ENCODE results near the gene FRAT1. TPM values are rescaled to one million over a fixed set of nuclear protein-coding genes. Genes with fewer than 3 reads are reported as not detected.
A peak's percentile ranks its signal among the peaks of the same experiment; 100 is the strongest.

The FRAT1 gene
- total and polyA plus RNA-seq, 2 of the 13 experiments (the other 11 are each of a cell fraction or from before 2014, with no cell fraction given), result 1.7 to 2.3 TPM

DNA sequence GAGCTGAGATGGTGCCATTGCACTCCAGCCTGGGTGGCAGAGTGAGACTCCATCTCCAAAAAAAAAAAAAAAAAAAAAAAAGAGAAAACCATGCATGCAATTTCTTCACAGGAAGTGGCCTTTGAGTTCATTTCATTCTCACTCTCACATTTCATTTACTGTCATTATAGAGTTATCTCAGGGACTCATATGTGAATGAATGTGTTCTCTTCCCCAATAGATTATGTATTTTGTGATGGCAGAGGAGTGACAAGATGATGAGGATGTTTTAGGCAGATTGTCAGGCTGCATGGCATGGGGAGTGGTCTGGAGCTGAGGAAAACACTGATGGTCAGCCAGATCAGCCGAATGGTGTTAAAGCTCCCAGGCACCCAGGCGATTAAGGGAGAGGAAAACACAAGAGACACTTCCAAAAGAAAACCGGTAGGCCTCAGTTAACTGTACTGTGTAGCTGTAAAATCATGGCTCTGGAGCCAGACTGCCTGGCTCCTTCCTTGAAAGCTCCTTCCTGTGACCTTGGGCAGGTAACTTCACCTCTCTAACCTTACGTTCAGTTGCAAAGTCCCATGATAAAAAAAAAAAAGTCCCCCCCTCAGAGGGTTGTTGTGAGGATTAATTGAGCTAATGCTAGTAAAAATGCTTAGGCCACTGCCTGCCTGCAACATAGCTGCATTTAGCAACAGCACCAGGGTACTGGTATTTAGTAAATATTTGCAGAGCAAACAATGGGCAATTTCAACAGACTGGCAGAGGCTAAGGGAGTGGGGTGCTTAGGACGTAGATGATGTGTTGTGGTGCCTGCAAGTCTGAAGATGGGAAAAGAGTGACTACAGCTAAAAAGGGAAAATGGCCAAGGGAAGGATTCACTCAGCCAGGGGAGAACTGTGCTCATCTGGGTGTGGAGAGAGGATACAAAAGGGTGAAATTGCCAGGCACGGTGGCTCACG is 8.6 kb downstream of the FRAT1 start (continued):
- TF ChIP-seq, protein P1, sequence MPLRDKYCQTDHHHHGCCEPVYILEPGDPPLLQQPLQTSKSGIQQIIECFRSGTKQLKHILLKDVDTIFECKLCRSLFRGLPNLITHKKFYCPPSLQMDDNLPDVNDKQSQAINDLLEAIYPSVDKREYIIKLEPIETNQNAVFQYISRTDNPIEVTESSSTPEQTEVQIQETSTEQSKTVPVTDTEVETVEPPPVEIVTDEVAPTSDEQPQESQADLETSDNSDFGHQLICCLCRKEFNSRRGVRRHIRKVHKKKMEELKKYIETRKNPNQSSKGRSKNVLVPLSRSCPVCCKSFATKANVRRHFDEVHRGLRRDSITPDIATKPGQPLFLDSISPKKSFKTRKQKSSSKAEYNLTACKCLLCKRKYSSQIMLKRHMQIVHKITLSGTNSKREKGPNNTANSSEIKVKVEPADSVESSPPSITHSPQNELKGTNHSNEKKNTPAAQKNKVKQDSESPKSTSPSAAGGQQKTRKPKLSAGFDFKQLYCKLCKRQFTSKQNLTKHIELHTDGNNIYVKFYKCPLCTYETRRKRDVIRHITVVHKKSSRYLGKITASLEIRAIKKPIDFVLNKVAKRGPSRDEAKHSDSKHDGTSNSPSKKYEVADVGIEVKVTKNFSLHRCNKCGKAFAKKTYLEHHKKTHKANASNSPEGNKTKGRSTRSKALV (CRISPR knock-in tag; IDR thresholded peaks at IDR 0.05), result 0 out of 2 replicates have a peak, but pooled peaks have one; percentile 35
- TF ChIP-seq ZMYM4 (CRISPR knock-in tag; IDR thresholded peaks at IDR 0.05) (peak; percentile 38; the same call in 1 of the 2 replicates), LCORL (IDR thresholded peaks at IDR 0.05) (no peak; the same call in 1 of the 2 replicates), LCORL (CRISPR knock-in tag; IDR thresholded peaks at IDR 0.05) (peak; percentile 92), ZNF598 (CRISPR knock-in tag; IDR thresholded peaks at IDR 0.05; ENCODE audit: borderline replicate concordance) (no peak), KMT2A (CRISPR knock-in tag; IDR thresholded peaks at IDR 0.05) (peak; percentile 63; the same call in 1 of the 2 replicates), DPF2 (CRISPR knock-in tag; IDR thresholded peaks at IDR 0.05; ENCODE audit: borderline replicate concordance, low read depth) (peak; percentile 94), NCOA1 (CRISPR knock-in tag; IDR thresholded peaks at IDR 0.05) (no peak), ZNF792 (CRISPR knock-in tag; IDR thresholded peaks at IDR 0.05) (peak; percentile 70; the same call in 1 of the 2 replicates), AHR (CRISPR knock-in tag; IDR thresholded peaks at IDR 0.05) (peak; percentile 15; the same call in 1 of the 2 replicates), ZNF326 (CRISPR knock-in tag; IDR thresholded peaks at IDR 0.05; ENCODE audit: borderline replicate concordance) (no peak), NCOA2 (CRISPR knock-in tag; IDR thresholded peaks at IDR 0.05) (peak; percentile 94), ASH2L (IDR thresholded peaks at IDR 0.05; ENCODE audit: insufficient read length, low read depth, low read length) (peak; percentile 72), HNF4G (IDR thresholded peaks at IDR 0.05; ENCODE audit: borderline replicate concordance, low read depth, low read length) (peak; percentile 38; the same call in 1 of the 2 replicates), HNF4G (CRISPR knock-in tag; IDR thresholded peaks at IDR 0.05; ENCODE audit: borderline replicate concordance, low read depth) (no peak)
- TF ChIP-seq, protein P2, sequence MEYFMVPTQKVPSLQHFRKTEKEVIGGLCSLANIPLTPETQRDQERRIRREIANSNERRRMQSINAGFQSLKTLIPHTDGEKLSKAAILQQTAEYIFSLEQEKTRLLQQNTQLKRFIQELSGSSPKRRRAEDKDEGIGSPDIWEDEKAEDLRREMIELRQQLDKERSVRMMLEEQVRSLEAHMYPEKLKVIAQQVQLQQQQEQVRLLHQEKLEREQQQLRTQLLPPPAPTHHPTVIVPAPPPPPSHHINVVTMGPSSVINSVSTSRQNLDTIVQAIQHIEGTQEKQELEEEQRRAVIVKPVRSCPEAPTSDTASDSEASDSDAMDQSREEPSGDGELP (IDR thresholded peaks at IDR 0.05; ENCODE audit: borderline replicate concordance, low read depth), result peak; percentile 9; the same call in 1 of the 2 replicates
- TF ChIP-seq, protein P3, sequence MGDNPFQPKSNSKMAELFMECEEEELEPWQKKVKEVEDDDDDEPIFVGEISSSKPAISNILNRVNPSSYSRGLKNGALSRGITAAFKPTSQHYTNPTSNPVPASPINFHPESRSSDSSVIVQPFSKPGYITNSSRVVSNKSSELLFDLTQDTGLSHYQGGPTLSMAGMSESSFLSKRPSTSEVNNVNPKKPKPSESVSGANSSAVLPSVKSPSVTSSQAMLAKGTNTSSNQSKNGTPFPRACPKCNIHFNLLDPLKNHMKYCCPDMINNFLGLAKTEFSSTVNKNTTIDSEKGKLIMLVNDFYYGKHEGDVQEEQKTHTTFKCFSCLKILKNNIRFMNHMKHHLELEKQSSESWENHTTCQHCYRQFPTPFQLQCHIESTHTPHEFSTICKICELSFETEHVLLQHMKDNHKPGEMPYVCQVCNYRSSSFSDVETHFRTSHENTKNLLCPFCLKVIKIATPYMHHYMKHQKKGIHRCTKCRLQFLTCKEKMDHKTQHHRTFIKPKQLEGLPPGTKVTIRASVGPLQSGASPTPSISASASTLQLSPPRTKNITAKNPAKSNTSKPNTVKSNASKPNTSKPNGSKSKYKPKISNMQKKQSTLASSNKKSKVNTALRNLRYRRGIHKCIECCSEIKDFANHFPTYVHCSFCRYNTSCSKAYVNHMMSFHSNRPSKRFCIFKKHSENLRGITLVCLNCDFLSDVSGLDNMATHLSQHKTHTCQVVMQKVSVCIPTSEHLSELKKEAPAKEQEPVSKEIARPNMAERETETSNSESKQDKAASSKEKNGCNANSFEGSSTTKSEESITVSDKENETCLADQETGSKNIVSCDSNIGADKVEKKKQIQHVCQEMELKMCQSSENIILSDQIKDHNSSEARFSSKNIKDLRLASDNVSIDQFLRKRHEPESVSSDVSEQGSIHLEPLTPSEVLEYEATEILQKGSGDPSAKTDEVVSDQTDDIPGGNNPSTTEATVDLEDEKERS (CRISPR knock-in tag; IDR thresholded peaks at IDR 0.05), result peak; percentile 80; the same call in 1 of the 2 replicates
- TF ChIP-seq, protein P4, sequence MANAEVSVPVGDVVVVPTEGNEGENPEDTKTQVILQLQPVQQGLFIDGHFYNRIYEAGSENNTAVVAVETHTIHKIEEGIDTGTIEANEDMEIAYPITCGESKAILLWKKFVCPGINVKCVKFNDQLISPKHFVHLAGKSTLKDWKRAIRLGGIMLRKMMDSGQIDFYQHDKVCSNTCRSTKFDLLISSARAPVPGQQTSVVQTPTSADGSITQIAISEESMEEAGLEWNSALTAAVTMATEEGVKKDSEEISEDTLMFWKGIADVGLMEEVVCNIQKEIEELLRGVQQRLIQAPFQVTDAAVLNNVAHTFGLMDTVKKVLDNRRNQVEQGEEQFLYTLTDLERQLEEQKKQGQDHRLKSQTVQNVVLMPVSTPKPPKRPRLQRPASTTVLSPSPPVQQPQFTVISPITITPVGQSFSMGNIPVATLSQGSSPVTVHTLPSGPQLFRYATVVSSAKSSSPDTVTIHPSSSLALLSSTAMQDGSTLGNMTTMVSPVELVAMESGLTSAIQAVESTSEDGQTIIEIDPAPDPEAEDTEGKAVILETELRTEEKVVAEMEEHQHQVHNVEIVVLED (CRISPR knock-in tag; IDR thresholded peaks at IDR 0.05; ENCODE audit: borderline replicate concordance), result no peak; the same call in 1 of the 2 replicates
- TF ChIP-seq, protein P5, sequence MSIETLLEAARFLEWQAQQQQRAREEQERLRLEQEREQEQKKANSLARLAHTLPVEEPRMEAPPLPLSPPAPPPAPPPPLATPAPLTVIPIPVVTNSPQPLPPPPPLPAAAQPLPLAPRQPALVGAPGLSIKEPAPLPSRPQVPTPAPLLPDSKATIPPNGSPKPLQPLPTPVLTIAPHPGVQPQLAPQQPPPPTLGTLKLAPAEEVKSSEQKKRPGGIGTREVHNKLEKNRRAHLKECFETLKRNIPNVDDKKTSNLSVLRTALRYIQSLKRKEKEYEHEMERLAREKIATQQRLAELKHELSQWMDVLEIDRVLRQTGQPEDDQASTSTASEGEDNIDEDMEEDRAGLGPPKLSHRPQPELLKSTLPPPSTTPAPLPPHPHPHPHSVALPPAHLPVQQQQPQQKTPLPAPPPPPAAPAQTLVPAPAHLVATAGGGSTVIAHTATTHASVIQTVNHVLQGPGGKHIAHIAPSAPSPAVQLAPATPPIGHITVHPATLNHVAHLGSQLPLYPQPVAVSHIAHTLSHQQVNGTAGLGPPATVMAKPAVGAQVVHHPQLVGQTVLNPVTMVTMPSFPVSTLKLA (IDR thresholded peaks at IDR 0.05), result 0 out of 2 replicates have a peak, but pooled peaks have one; percentile 9

All from HepG2 (cell line).